ENCODE results near the gene EP400.

The EP400 gene

DNA sequence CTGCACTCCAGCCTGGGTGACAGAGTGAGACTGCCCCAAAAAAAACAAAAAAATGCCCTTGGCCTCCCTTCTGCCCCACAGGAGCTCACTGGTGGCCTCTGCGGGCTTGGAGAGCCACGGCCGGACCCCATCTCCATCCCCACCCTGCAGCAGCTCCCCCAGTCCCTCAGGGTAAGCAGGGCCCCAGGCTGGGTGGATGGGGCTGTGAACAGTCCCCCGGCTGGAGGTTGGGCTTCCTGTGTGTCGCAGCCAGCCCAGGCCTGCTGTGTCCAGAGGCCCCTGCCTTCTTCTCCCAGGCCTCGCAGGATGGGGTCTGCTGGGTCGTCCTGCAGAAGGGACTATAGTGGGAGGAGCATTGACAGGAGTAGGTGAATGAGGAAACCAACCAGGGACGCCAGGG, 36.1 kb upstream of the EP400 start:
- DNase-seq: no peak

DNA sequence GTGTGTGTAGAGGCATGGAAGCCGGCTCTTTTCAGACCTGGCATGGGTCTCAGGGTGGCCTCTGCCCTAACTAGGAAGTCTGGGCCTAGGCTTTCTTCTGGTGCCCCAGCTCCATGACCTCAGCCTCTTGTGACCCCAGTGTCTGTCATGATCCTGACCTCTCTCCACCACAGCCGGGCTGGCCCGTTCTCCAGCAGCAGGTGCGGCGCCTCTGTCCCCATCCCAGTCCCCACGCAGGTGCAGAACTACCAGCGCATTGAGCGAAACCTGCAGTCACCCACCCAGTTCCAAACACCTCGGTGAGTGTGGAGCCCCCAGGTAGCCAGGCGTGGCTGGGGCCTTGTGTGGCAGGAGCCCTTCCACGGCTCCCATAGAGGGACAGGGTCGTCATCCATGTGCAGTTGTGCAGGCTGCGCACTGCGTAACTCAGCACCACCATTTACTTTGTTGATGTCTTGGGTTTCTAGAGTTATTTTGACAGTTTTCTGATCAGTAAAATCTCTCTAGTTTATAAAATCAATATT, 35.5 kb upstream of the EP400 start:
- DNase-seq: no peak

DNA sequence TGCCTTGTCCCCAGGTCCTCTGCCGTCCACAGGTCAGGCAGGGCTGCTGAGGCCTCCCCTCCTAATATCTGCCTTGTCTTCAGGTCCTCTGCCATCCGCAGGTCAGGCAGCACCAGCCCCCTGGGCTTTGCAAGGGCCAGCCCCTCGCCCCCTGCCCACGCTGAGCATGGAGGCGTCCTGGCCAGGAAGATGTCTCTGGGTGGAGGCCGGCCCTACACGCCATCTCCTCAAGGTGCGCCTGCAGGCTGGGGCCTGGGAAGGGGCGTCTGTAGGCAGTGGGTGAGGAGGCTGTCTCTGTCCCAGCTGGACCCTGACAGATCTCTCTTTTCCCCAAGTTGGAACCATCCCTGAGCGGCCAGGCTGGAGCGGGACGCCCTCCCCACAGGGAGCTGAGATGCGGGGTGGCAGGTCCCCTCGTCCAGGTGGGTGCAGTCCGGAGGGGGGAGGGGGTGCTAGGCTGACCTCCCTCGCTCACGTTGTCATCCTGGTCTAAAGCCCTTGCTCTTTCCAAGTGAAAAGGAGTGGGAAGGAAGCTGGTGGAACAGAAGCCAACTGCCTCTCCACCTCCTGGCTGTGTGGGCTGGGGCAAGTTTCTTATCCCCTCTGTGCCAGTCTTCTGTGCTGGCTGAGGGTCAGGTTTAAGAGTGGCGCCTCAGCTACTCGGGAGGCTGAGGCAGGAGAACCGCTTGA, 34.6 kb upstream of the EP400 start:
- no peak for DNase-seq

DNA sequence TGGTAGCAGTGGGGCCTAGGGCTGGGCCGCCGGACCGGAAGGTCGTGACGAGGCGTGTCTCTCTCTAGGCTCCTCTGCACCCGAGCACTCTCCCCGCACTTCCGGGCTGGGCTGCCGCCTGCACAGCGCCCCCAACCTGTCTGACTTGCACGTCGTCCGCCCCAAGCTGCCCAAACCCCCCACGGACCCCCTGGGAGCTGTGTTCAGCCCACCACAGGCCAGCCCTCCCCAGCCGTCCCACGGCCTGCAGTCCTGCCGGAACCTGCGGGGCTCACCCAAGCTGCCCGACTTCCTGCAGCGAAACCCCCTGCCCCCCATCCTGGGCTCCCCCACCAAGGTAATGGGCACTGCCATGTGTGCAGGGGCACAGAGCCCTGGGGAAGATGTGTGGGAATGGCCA, 33.9 kb upstream of the EP400 start:
- DNase-seq: no peak

DNA sequence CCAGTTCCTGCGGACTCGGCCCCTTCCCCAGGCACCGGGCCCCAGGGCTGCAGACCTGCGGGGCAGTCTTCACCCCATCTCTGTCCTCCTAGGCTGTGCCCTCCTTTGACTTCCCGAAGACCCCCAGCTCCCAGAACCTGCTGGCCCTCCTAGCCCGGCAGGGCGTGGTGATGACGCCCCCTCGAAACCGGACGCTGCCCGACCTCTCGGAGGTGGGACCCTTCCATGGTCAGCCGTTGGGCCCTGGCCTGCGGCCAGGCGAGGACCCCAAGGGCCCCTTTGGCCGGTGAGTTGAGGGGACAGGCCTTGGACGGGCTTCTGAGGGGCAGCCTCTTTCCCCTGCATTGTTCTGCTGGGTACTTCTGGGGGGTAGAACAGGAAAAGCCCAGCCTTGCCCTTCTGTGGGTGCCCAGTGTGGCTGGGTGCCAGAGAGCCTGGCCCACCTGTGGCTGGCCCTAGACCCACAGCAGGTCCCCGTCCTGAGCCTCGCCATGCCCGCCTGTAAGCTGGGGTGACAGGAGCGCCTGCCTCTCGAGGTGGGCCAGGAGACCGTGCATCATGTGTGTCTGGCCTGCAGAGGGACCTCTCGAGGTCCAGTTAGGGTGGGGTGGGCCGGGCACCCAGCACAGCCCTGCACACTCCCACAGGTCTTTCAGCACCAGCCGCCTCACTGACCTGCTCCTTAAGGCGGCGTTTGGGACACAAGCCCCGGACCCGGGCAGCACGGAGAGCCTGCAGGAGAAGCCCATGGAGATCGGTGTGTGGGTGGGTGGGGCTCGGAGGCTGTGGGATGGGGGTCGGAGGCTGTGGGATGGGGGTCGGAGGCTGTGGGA, 33.2 kb upstream of the EP400 start:
- no peak for DNase-seq

DNA sequence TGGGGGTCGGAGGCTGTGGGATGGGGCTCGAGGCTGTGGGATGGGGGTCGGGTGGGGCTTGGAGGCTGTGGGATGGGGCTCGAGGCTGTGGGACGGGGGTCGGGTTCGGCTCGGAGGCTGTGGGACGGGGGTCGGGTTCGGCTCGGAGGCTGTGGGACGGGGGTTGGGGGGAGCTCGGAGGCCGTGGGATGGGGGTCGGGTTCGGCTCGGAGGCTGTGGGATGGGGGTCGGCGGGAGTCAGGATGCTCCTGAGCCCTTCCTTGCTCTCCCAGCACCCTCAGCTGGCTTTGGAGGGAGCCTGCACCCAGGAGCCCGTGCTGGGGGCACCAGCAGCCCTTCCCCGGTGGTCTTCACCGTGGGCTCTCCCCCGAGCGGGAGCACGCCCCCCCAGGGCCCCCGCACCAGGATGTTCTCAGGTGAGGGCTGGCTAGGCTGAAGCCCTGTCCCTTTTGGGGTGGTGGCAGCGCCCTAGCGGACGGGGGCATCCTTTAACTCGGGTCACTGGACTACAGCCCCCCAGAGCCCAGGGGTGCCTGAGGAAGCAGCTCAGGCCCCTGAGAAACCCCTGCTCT, 32.5 kb upstream of the EP400 start:
- DNase-seq: no peak

DNA sequence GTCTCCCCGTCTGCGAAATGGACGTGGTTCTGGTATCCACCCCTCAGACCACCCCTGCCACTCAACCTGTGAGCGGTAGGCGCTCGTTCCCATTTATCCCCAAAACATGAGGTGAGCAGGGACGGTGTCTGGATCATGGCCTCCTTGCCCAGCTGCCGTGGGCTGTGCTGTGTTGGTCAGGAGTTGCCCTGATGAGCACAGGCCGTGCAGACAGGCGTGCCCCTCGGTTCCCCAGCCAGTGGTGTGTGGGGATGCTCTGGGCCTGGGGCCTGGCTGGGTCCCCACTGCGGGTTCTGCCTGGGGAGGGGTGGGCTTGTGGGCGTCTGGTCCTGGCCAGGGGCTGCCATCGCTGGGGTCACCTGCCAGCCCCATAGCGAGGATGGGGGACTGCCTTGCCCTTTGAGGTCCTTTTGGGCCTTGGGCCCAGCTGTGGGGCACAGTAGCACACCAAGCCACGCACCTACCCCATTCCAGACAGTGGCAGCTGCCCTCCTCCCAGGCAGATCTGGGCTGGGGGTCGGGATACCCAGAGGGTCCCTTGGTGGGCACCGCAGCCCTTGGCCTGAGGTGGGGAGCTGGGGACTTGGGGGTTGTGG, 31.9 kb upstream of the EP400 start:
- DNase-seq: no peak

DNA sequence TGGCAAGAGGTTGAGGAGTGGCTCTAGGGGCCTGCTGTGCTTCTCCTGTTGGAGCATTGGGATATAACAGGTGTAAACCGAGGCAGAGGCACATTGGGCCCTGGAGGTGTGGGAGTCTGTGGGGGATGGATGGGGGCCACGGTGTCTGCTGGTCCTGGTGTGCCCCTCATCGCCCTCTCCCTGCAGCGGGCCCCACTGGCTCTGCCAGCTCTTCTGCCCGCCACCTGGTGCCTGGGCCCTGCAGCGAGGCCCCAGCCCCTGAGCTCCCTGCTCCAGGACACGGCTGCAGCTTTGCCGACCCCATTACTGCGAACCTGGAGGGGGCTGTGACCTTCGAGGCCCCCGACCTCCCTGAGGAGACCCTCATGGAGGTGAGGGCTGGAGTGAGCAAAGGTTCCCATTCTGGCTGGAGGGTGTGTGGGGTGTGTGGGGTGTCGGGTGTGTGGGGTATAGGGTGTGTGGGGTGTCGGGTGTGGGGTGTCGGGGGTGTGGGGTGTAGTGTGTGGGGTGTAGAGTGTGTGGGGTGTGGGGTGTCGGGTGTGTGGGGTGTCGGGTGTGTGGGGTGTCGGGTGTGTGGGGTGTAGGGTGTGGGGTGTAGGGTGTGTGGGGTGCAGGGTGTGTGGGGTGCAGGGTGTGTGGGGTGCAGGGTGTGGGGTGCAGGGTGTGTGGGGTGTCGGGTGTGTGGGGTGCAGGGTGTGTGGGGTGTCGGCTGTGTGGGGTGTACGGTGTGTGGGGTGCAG, 31.3 kb upstream of the EP400 start:
- no peak for DNase-seq

DNA sequence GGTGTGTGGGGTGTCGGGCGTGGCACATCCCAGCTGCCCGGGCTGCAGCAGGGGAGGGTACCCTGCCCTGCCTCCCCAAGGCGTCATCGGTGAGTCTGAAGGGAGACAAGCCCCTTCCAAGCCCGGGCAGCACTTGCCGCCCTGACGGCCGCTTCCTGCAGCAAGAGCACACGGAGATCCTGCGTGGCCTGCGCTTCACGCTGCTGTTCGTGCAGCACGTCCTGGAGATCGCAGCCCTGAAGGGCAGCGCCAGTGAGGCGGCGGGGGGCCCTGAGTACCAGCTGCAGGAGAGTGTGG, 30.7 kb upstream of the EP400 start:
- no peak for DNase-seq

DNA sequence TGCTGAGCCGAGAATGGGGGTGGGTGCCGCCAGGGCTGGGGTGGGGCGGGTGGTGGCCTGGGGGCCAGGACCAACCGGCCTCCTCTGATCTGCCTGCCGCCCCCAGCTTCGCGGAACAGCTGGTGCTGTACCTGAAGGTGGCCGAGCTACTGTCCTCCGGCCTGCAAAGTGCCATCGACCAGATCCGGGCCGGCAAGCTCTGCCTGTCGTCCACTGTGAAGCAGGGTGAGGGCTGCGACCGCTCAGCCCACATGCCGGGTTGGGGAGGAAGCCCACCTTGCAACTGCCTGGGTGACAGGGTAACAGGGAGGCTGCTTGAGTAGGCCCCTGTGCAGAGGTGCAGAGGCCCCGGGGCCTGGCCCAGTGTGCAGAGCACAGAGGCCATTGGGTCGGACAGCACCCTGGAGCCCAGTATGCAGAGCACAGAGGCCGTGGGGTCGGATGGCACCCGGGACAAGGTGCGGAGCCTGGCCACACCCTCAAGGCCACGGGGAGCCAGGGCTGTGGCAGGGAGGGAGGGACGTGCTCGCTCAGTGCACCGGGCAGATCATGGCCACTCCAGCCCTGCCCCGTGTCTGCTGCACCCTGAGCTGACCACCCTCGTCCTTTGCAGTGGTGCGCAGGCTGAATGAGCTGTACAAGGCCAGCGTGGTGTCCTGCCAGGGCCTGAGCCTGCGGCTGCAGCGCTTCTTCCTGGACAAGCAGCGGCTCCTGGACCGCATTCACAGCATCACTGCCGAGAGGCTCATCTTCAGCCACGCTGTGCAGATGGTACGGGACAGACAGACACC, 30.2 kb upstream of the EP400 start:
- no peak for DNase-seq

DNA sequence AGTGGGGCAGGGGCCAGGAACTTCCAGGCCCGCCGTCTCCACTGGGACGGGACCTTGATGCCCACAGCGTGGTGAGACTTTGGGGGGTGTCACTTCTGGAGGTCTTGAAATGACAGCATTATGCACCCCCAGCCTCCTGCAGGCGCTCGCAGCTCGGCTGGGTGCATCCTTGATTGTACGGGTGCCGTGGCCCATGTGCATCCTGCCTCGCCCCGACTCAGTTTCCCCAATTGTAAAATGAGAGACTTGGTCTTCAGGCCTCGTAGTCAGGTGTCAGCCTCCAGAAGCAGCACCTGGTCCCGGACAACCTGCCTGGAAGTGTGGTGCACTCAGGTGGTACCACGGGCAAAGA, 29.6 kb upstream of the EP400 start:
- DNase-seq: no peak

DNA sequence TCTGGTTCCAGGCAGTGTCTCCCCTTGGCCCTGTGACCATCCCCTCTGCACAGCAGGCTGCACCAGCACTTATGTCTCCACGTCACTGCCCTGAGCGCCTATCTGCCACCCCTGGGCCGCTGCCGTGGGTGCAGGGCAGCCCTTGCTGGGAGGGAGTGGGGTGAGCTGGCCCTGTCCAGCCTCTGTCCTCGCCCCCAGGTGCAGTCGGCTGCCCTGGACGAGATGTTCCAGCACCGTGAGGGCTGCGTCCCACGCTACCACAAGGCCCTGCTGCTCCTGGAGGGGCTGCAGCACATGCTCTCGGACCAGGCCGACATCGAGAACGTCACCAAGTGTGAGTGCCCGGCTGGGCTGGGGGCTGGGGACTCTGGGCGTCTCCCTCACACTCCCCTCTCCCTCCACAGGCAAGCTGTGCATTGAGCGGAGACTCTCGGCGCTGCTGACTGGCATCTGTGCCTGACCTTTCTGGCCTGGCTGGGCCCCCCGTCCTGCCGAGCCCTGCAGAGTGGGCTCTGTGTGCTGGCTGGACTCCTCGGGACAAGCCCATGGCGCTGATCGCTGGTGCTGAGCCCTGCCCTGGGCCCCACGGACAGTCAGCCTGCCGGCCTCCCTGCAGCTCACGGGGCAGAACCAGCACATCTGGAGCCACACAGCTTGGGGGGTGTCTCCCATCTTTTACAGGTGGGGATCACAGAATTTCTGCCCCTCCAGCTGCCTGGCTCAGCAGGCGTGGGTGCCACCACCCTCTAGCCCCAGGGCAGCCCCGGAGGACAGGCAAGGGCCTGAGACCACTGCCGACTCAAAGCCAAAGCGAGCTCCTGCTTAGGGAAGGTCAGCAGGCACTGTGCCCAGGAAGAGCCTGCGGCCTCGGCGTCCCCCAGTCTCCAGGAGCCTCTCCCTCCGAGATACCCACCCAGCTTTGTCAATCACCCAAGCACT, 28.6 kb upstream of the EP400 start:
- no peak for DNase-seq

DNA sequence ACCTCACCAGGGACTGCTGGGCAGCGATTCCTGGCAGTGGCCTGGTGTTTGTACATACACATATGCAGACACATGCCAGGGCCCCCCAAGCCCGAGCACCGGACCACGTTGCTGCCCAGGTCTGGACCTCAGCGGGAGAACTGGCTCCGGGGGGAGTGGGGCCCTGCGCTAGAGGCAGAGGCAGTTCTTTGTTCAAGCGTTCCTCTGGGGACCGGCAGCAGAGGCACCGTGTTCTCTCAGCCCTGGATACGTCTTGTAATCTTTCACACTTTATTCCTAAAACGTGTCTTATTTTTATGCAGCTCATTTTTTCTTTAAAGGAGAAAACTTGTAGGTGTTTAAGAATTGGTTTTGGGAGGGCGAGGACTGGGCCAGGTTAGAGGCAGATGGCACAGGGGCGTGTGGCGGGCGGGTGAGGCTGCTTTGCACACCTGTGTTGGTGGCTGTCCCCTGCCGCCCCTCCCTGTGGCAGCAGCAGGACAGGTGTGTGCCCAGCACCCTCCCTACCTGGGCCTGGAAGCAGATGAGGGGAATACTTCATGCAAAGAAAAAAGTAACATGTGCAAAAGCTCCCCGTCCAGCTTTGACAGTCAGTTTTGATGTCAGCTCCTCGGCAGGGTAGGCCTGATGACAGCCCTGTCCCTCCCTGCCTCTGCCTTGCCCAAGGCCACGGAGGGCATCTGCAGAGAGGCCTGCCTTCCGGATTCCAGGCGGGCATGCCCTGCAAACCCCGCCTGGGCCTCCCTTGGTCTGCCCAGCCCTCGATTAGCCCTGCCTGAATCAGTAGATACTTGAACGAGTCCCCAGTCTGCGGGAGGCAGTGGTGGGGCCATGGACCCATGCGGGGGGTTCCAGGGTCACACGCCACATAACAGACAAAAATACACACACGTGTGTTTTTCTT, 27.6 kb upstream of the EP400 start:
- DNase-seq: no peak

DNA sequence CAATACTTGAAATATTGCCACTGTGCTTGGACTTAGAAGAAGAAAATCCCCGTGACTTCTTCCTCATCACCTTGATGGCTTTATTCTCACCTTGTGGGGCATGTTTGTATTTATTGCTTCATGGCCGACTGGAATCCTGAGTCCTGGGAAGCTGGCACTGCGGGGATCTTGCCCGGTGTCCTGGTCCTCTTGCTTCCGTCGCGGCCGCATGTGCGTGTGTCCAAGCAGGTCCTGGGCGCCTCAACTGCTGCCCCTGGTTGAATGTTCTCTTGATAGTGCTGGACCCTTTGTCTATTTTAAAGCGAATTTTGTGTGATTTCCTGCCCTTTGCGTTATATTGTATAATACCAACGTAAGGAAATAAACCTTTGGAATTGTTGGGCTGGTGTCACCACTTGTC, 27.0 kb upstream of the EP400 start:
- DNase-seq: no peak

DNA sequence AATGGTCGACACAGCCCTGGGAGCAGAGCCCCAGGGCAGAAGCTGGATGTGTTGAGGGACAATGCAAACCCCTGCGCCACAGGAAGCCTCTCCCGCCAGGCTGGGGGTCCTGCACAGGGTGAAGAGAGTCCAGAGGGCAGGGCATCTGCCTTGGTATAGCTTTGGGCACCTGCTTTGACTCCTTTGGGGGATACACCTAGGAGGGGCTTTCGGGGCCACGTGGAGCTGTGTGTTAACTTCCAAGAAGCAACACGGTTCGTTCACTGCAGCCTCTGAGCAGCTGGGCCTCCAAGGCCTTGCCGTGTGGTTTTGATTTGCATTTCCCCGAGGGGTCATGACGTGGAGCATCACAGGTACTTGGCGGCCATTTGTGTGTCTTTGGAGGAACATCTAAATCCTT, 26.5 kb upstream of the EP400 start:
- DNase-seq: no peak

DNA sequence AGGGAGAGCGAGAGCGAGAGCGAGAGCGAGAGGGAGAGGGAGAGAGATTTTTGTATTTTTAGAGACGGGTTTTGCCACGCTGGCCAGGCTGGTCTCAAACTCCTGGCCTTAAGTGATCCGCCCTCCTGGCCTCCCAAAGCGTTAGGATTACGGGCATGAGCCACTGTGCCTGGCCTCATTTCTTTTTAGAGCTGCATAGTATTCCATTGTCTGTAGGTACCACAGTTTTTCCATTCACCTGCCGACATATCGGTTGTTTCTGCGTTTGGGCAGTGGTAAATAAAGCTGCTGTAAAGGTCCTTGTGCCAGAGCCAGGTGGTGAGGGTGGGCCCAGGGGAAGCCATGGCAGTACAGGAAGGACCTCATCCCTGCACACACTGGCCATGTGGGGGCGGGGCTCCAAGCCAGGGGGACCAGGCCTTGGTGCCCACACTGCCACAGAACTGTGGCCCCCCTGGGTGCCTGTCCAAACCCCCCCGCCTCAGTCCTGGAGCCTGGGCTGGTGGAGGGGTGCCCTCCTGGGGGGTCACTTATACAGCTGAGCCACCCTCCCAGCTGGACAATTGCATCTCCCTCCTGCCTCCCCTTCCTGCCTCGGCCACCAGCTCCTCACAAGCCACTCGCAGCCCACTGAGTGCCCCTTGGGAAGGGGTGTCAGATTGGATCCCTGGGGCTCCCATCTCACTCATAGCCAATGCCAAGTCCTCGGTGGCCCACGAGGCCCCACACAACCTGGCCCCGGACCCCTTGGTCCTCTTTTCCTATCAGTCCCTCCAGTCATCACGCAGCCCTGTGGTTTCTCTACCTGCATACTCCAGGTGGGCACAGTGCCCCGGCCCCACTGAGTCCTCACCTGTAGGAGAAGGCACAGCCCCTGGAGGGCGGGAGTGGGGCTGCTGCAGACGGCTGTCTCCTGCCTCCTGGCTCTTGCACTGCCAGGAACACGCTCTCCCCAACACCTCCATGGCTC, 22.3 kb upstream of the EP400 start:
- DNase-seq: no peak

DNA sequence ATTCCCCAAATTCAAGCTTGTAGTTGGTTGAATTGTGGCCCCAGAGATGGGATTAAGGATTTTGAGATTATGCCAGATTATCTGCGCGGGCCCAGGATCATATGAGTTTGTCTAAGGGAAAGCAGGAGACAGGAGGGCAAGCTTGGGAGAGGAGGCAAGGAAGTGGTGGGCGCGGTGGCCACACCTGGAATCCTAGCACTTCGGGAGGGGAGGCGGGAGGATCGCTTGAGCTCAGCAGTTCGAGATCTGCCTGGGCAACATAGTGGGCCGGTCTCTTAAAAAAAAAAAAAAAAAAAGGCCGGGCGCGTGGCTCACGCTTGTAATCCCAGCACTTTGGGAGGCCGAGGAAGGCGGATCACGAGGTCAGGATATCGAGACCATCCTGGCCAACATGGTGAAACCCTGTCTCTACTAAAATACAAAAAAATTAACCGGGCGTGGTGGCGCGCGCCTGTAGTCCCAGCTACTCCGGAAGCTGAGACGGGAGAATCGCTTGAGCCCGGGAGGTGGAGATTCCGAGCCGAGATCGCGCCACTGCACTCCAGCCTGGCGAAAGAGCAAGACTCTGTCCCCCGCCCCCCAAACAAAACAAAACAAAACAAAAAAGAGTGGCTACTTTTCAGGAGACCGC, 21.5 kb upstream of the EP400 start:
- DNase-seq: no peak
